ENCODE data around the gene SPDYE5.

- TF ChIP-seq EZH2 (IDR thresholded peaks at IDR 0.05; ENCODE audit: insufficient read depth, poor library complexity, severe bottlenecking) (no peak), EZH2phosphoT487 (IDR thresholded peaks at IDR 0.05; ENCODE audit: insufficient read depth, low read depth) (peak; percentile 90)
These were observed 42.7 kb downstream of the SPDYE5 start for GRCh38 chr7:75534727-75535307.
